Stromal cell of bone marrow (primary cell): ENCODE data around the gene VSX1.
A peak's percentile ranks its signal among the peaks of the same experiment; 100 is the strongest.

Experiments used
- DNase-seq: peaks from one replicate; pipeline ENCODE4 v3.0.0-alpha.2; 2012; ENCODE audit warnings: low read depth

VSX1 gene

GRCh38 chr20:25053255-25054031 lies 28.5 kb downstream of the VSX1 start:
- DNase-seq = peak; percentile 35

DNA sequence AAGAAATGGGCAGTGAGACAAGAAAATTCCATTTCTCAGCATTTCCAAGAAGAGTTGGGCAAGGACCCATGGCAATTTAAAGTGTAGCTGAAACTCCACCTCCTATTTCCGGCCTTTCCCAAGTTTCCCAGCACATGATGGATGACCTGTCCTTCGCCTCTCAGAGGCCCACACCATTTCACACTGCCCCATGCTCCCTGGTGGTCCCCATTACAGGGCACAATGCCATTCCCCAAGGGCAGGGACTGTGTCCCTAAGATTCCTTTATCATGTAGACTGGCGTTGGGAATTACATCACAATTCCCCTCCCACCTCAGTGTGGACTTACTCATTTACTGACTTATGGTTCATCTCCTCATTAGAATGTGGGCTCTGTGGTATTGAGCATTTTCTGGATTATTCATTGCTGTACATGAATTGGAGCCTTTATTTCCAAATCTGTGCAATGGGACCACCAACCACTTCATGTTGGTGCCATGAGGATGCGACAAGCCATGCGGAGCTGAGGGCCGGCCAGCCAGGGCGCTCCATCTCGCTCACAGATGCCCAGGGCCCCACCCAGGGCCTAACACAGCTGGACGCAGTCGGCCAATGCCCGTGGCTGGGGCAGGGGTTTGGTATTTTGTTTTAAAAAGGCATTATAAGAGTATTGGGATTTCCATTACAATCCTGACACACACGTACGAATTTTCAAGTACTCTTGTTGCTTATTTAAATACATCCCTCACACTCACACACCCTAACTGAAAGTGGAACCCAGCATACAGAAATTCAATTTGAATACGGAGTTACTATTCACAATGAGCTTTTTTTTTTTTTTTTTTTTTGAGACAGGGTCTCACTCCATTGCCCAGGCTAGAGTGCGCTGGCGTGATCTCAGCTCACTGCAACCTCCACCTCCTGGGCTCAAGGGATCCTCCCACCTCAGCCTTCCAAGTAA lies 29.4 kb downstream of the VSX1 start:
- peak; percentile 52 for DNase-seq

GRCh38 chr20:25051386-25052155 lies 30.4 kb downstream of the VSX1 start:
- DNase-seq = no peak

DNA sequence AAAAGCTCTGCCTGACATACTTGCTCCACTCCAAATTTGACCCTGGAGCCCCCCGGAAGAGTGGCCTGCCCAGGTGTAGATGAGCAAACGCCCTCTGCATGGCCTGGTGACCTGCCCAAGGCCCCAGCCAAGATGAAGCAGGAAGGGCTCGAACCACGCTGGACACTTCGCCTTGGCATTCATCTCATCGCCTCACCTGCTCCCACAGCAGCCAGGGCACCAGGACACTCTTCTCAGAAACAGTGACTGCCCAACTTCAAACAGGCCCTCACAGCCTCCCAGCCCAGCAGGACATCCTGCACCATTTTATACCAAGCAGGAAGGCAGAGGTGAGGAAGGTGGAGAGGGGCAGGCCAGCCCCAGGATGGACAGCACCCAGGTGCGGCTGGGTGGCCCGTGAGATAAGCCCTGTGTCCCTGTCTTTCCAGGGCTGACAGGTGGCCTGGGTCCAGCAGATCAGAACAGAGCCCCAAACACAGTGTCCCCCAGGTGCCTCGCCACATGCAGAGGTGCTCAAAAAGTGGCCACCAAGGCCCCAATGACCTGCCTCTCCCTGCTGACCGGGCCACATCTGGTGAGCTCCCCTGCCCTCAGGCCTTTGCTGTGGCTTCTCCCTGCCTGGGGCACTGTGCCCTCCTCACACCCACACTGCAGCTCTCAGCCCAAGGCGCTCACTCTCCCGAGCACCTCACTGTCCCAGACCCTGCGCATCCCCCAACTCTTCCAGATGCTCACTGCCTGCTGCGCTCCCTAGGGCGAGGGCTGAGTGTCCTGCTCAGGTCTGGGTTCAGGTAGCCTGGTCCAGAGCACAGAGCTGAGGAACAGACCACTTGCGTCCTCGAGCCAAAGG lies 31.2 kb downstream of the VSX1 start:
- no peak for DNase-seq

DNA sequence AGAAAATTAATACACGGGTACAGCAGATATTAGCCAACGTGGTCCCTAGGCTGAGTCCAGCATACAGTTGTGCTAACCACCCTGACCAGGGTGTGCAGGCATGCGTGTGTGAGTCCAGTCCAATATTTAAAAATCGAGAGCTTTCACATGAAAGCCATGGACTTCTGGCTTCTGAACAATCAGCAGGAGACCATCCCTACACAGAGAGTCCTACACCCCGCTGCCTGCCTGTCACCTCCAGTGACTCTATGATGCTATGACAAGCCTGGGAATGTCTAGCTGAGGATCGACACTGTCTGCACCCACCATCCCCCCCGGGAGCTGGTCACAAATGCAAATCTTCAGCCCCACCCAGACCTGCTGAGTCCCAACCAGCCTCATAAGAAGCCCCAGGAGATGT lies 31.9 kb downstream of the VSX1 start:
- no peak for DNase-seq

DNA sequence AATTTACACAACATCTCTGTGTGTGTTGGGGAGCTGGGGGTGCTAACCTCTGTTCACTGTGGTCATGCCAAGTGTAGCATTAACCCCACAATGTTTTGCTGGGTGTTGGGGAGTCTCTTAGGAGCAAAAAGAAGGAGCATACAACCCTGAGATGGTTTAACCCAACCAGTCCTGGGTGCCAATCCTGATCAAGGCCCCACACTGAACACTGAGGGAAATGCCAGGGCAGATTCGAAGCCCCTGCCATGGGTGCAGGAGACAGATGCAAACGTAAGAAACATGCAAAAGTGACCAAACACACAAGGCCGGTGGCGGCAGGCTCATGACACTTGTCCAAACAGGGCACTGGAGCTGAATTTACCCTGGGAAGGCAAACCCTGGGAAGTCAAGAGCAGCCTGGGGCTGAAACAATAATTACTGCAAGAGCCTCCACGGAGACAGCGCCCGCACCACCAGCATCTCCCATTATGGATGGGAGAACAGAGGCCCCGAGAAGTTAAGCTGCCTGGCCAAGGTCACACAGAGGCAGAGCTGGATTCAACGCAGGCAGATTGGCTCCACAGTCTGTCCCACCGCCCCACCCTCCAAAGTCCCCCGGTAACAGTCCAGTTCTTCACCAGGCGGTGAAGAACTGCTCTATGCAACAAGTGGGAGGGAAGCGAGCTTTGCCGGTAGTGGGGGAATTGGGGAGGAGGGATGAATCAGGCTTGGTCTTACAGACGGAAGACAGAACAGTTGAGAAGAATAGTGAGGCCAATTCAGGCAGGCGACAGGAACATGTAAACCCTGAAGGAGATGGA lies 32.5 kb downstream of the VSX1 start:
- DNase-seq = no peak

- no peak for DNase-seq
Observed at GRCh38 chr20:25048519-25048952, 33.4 kb downstream of the VSX1 start.

DNA sequence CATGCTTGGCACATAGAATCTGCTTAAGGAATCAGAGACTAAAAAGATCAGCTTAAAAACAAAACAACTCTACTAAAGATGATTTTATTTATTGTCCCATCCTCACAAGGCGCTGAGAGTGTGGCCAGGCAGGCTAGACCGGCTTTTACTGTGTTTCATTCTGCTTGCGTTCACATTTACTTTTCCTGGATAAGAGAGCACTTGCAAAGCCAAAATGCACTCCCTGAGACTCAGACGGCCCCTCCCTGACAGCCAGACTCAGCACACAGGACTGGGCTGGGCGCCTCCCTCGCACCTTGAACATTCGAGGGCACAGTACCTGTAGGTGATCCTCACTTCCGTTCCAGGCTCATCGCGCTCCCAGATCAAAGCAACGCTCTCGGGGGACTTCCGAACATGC lies 34.2 kb downstream of the VSX1 start:
- no peak for DNase-seq

GRCh38 chr20:25046736-25047666 lies 34.9 kb downstream of the VSX1 start:
- DNase-seq = no peak

GRCh38 chr20:25046181-25046641 lies 35.7 kb downstream of the VSX1 start:
- no peak for DNase-seq

GRCh38 chr20:25045343-25045712 lies 36.6 kb downstream of the VSX1 start:
- no peak for DNase-seq

- no peak for DNase-seq
Observed at GRCh38 chr20:25044660-25045342, 37.1 kb downstream of the VSX1 start.

DNA sequence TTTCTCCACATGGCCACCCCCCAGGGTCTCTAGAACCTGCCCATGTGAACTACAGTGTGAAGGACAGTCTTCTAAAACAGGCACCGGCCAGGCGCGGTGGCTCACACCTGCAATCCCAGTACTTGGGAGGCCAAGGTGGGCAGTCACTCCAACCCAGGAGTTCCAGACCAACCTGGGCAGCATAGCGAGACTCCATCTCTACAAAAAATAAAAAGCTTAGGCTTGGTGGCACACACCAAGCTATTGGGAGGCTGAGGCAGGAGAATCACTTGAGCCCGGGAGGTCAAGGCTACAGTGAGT lies 37.7 kb downstream of the VSX1 start:
- no peak for DNase-seq

DNA sequence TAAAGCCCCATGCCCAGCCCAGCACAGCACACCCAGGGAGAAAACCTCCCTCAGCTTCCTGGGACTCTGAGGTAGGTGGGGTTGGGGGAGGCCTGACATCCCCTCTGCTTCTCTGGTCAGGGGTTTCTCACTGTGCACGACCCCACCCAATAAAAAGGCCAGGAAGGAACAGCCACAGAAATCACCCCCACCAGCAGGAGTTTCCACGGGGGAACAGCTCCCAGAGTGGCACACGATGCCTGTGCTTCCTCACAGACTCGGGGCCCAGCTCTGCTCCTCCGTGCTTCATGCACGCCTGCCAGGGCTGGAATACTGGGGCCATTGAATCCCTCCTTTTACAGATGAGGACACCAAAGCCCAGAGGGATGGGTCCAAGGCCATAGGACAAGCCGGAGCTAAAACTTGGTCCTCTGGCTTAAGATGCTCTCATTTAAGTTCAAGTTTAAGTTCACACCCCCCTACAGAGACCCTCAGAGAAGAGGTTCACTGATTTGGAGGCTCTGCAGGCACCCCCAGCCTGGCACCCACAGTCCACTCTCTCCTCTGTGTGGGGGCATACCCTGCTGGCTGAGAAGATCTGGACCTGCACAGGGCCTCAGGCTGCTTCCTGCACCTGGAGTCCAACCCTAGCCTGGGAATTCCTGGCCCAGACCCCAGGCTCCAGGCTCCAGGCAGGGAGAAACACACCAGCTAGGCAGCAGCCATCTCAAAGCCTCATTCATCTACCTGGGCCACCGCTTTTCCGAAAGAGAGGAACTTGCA lies 38.3 kb downstream of the VSX1 start:
- no peak for DNase-seq

- DNase-seq = no peak
Observed at GRCh38 chr20:25042531-25043498, 39.1 kb downstream of the VSX1 start.

GRCh38 chr20:25041813-25042530 lies 40.0 kb downstream of the VSX1 start:
- no peak for DNase-seq
